ENCODE data around the gene IL3.

Gene IL3

GRCh38 chr5:132020568-132021339, 39.7 kb upstream of the IL3 start:
- Mint-ChIP-seq H3K4me3 (no peak overlapping the region), H3K4me1 (peaks cover 18 to 35% of the 10 kb centered on the region in 2 donors), H3K9me3 (no peaks in the 10 kb centered on the region), H3K36me3 (no peaks in the 10 kb centered on the region), H3K27ac (peak overlapping the region; percentile 2), H3K27me3 (peaks cover 33 to 46% of the 10 kb centered on the region in 2 donors)
- peak; percentile 22 to 30 for ATAC-seq (replicated peaks)
- DNase-seq: no peak

GRCh38 chr5:132021654-132022053, 38.8 kb upstream of the IL3 start:
- Mint-ChIP-seq H3K9me3 (no peaks in the 10 kb centered on the region), H3K36me3 (no peaks in the 10 kb centered on the region), H3K4me1 (peaks cover 17 to 35% of the 10 kb centered on the region in 2 donors), H3K27ac (no peak overlapping the region), H3K4me3 (no peak overlapping the region), H3K27me3 (peaks cover 27 to 37% of the 10 kb centered on the region in 2 donors)
- DNase-seq (no peak), ATAC-seq (replicated peaks) (no peak)

- peaks cover 19 to 29% of the 10 kb centered on the region in 2 donors for H3K4me1 Mint-ChIP-seq
- peaks cover 18 to 26% of the 10 kb centered on the region in 2 donors for H3K27me3 Mint-ChIP-seq
- DNase-seq (no peak), ATAC-seq (replicated peaks) (no peak)
- H3K4me3 Mint-ChIP-seq: no peak overlapping the region
- H3K9me3 Mint-ChIP-seq: no peaks in the 10 kb centered on the region
- H3K36me3 Mint-ChIP-seq: no peaks in the 10 kb centered on the region
- H3K27ac Mint-ChIP-seq: no peak overlapping the region
These were observed 37.7 kb upstream of the IL3 start for GRCh38 chr5:132022737-132023136.

- no peak overlapping the region for H3K4me3 Mint-ChIP-seq
- DNase-seq: no peak
- peaks cover 19% of the 10 kb centered on the region in 2 donors for H3K27me3 Mint-ChIP-seq
- H3K36me3 Mint-ChIP-seq: no peaks in the 10 kb centered on the region
- no peaks in the 10 kb centered on the region for H3K9me3 Mint-ChIP-seq
- H3K27ac Mint-ChIP-seq: no peak overlapping the region
- peaks cover 19 to 24% of the 10 kb centered on the region in 2 donors for H3K4me1 Mint-ChIP-seq
- ATAC-seq (replicated peaks): no peak
These were observed 37.0 kb upstream of the IL3 start for GRCh38 chr5:132023258-132024116.

- H3K4me1 Mint-ChIP-seq: peaks cover 18 to 24% of the 10 kb centered on the region in 2 donors
- no peaks in the 10 kb centered on the region for H3K9me3 Mint-ChIP-seq
- H3K27me3 Mint-ChIP-seq: peaks cover 19 to 20% of the 10 kb centered on the region in 2 donors
- H3K4me3 Mint-ChIP-seq: no peak overlapping the region
- no peak for ATAC-seq (replicated peaks)
- no peak for DNase-seq
- H3K36me3 Mint-ChIP-seq: no peaks in the 10 kb centered on the region
- H3K27ac Mint-ChIP-seq: no peak overlapping the region
These were observed 36.4 kb upstream of the IL3 start for GRCh38 chr5:132024117-132024435.

- Mint-ChIP-seq H3K36me3 (no peaks in the 10 kb centered on the region), H3K4me3 (no peak overlapping the region), H3K27me3 (peaks cover 26% of the 10 kb centered on the region in 2 donors), H3K9me3 (peaks cover 0 to under 1% of the 10 kb centered on the region in 2 donors), H3K4me1 (peaks cover 17 to 22% of the 10 kb centered on the region in 2 donors), H3K27ac (no peak overlapping the region)
- no peak for DNase-seq
- ATAC-seq (replicated peaks): no peak
These were observed 35.6 kb upstream of the IL3 start for GRCh38 chr5:132024789-132025402.

- H3K9me3 Mint-ChIP-seq: peaks cover 0 to 2% of the 10 kb centered on the region in 2 donors
- no peaks in the 10 kb centered on the region for H3K36me3 Mint-ChIP-seq
- no peak overlapping the region for H3K4me3 Mint-ChIP-seq
- no peak overlapping the region for H3K27ac Mint-ChIP-seq
- peaks cover 12 to 16% of the 10 kb centered on the region in 2 donors for H3K4me1 Mint-ChIP-seq
- H3K27me3 Mint-ChIP-seq: peaks cover 31% of the 10 kb centered on the region in 2 donors
- ATAC-seq (replicated peaks) (no peak), DNase-seq (no peak)
These were observed 35.0 kb upstream of the IL3 start for GRCh38 chr5:132025403-132025971.

- no peak for ATAC-seq (replicated peaks)
- Mint-ChIP-seq H3K36me3 (no peaks in the 10 kb centered on the region), H3K4me1 (peaks cover 7 to 11% of the 10 kb centered on the region in 2 donors), H3K4me3 (no peak overlapping the region), H3K27ac (no peak overlapping the region), H3K9me3 (peaks cover 0 to 2% of the 10 kb centered on the region in 2 donors), H3K27me3 (peaks cover 26% of the 10 kb centered on the region in 2 donors)
- no peak for DNase-seq
These were observed 33.9 kb upstream of the IL3 start for GRCh38 chr5:132026516-132027008.

GRCh38 chr5:132027027-132027426, 33.4 kb upstream of the IL3 start:
- DNase-seq (no peak), ATAC-seq (replicated peaks) (peak; percentile 27 to 33)
- Mint-ChIP-seq H3K27ac (no peak overlapping the region), H3K4me3 (no peak overlapping the region), H3K27me3 (peaks cover 26 to 30% of the 10 kb centered on the region in 2 donors), H3K36me3 (no peaks in the 10 kb centered on the region), H3K9me3 (peaks cover 0 to 2% of the 10 kb centered on the region in 2 donors), H3K4me1 (peaks cover 7 to 11% of the 10 kb centered on the region in 2 donors)

GRCh38 chr5:132029609-132030330, 30.7 kb upstream of the IL3 start:
- Mint-ChIP-seq H3K27ac (no peak overlapping the region), H3K4me3 (no peak overlapping the region), H3K9me3 (peaks cover 11 to 13% of the 10 kb centered on the region in 2 donors), H3K36me3 (peaks cover 0 to 4% of the 10 kb centered on the region in 2 donors), H3K27me3 (peaks cover 31 to 37% of the 10 kb centered on the region in 2 donors), H3K4me1 (peaks cover 0 to 2% of the 10 kb centered on the region in 2 donors)
- ATAC-seq (replicated peaks) (no peak), DNase-seq (no peak)

- H3K4me1 Mint-ChIP-seq: peaks cover 0 to 2% of the 10 kb centered on the region in 2 donors
- peaks cover 31 to 37% of the 10 kb centered on the region in 2 donors for H3K27me3 Mint-ChIP-seq
- peaks cover 11 to 13% of the 10 kb centered on the region in 2 donors for H3K9me3 Mint-ChIP-seq
- no peak overlapping the region for H3K4me3 Mint-ChIP-seq
- DNase-seq (no peak), ATAC-seq (replicated peaks) (no peak)
- H3K27ac Mint-ChIP-seq: no peak overlapping the region
- H3K36me3 Mint-ChIP-seq: peaks cover 0 to 4% of the 10 kb centered on the region in 2 donors
These were observed 29.8 kb upstream of the IL3 start for GRCh38 chr5:132030610-132031009.

GRCh38 chr5:132032196-132032595, 28.3 kb upstream of the IL3 start:
- ATAC-seq (replicated peaks) (no peak), DNase-seq (no peak)
- Mint-ChIP-seq H3K27me3 (peaks cover 31 to 37% of the 10 kb centered on the region in 2 donors), H3K9me3 (peaks cover 11 to 13% of the 10 kb centered on the region in 2 donors), H3K4me3 (no peak overlapping the region), H3K36me3 (peaks cover 0 to 4% of the 10 kb centered on the region in 2 donors), H3K4me1 (peaks cover under 1 to 2% of the 10 kb centered on the region in 2 donors), H3K27ac (no peak overlapping the region)

- peaks cover 0 to 4% of the 10 kb centered on the region in 2 donors for H3K36me3 Mint-ChIP-seq
- H3K27ac Mint-ChIP-seq: no peak overlapping the region
- DNase-seq: no peak
- H3K4me1 Mint-ChIP-seq: peaks cover 2 to 7% of the 10 kb centered on the region in 2 donors
- no peak overlapping the region for H3K4me3 Mint-ChIP-seq
- ATAC-seq (replicated peaks): no peak
- peaks cover 28 to 37% of the 10 kb centered on the region in 2 donors for H3K27me3 Mint-ChIP-seq
- H3K9me3 Mint-ChIP-seq: peaks cover 12 to 13% of the 10 kb centered on the region in 2 donors
These were observed 27.3 kb upstream of the IL3 start for GRCh38 chr5:132033122-132033521.

Data from stimulated activated naive B cell treated with anti-CD40 and anti-IgM and Interleukin-4, amounts not matched to agents 10 μg/mL and 1 μg/mL and 100 μg/mL, for 72 hours (primary cell).